ENCODE data around the gene POGLUT2.

GRCh38 chr13:102816708-102817107 lies 17.9 kb upstream of the POGLUT2 start:
- TF ChIP-seq, protein P1, sequence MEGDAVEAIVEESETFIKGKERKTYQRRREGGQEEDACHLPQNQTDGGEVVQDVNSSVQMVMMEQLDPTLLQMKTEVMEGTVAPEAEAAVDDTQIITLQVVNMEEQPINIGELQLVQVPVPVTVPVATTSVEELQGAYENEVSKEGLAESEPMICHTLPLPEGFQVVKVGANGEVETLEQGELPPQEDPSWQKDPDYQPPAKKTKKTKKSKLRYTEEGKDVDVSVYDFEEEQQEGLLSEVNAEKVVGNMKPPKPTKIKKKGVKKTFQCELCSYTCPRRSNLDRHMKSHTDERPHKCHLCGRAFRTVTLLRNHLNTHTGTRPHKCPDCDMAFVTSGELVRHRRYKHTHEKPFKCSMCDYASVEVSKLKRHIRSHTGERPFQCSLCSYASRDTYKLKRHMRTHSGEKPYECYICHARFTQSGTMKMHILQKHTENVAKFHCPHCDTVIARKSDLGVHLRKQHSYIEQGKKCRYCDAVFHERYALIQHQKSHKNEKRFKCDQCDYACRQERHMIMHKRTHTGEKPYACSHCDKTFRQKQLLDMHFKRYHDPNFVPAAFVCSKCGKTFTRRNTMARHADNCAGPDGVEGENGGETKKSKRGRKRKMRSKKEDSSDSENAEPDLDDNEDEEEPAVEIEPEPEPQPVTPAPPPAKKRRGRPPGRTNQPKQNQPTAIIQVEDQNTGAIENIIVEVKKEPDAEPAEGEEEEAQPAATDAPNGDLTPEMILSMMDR (conservative IDR thresholded peaks at IDR 0.05; ENCODE audit: low read depth in 2 of 2), result no peak
- TF ChIP-seq EZH2 (IDR thresholded peaks at IDR 0.05; ENCODE audit: low read depth, unreplicated experiment) (no peak), JUNB (IDR thresholded peaks at IDR 0.05; ENCODE audit: unreplicated experiment) (no peak), ETS1 (IDR thresholded peaks at IDR 0.05) (no peak), EZH2phosphoT487 (IDR thresholded peaks at IDR 0.05; ENCODE audit: unreplicated experiment) (no peak), NANOG (IDR thresholded peaks at IDR 0.05; ENCODE audit: borderline replicate concordance) (no peak), POLR2AphosphoS5 (IDR thresholded peaks at IDR 0.05; ENCODE audit: low read depth) (no peak), ZNF462 (CRISPR knock-in tag; IDR thresholded peaks at IDR 0.05) (no peak), CREB1 (CRISPR knock-in tag; IDR thresholded peaks at IDR 0.05; ENCODE audit: low read depth) (no peak), ZNF331 (CRISPR knock-in tag; IDR thresholded peaks at IDR 0.05; ENCODE audit: low read depth) (no peak)
- TF ChIP-seq, protein P2, sequence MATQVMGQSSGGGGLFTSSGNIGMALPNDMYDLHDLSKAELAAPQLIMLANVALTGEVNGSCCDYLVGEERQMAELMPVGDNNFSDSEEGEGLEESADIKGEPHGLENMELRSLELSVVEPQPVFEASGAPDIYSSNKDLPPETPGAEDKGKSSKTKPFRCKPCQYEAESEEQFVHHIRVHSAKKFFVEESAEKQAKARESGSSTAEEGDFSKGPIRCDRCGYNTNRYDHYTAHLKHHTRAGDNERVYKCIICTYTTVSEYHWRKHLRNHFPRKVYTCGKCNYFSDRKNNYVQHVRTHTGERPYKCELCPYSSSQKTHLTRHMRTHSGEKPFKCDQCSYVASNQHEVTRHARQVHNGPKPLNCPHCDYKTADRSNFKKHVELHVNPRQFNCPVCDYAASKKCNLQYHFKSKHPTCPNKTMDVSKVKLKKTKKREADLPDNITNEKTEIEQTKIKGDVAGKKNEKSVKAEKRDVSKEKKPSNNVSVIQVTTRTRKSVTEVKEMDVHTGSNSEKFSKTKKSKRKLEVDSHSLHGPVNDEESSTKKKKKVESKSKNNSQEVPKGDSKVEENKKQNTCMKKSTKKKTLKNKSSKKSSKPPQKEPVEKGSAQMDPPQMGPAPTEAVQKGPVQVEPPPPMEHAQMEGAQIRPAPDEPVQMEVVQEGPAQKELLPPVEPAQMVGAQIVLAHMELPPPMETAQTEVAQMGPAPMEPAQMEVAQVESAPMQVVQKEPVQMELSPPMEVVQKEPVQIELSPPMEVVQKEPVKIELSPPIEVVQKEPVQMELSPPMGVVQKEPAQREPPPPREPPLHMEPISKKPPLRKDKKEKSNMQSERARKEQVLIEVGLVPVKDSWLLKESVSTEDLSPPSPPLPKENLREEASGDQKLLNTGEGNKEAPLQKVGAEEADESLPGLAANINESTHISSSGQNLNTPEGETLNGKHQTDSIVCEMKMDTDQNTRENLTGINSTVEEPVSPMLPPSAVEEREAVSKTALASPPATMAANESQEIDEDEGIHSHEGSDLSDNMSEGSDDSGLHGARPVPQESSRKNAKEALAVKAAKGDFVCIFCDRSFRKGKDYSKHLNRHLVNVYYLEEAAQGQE (IDR thresholded peaks at IDR 0.05; ENCODE audit: unreplicated experiment), result no peak

All from GM23338 (cell line).